A549 (cell line): ENCODE results near the gene SAMM50.

Experiments used
- CBX8 ChIP-seq: fragments of 200-600 bp; sonication (generic); IDR thresholded peaks from 2 replicates; pipeline ENCODE4 v1.6.1; 2016
- CTCF ChIP-seq: fragments of >200 bp; sonication (Bioruptor Twin); formaldehyde crosslinking; IDR thresholded peaks from 3 replicates; pipeline ENCODE4 v1.5.1; 2016
- MAFK ChIP-seq: fragments of 450-650 bp; IDR thresholded peaks from 2 replicates; pipeline ENCODE4 v1.6.1; 2014; ENCODE audit not compliant: partially characterized antibody
- MYC ChIP-seq: IDR thresholded peaks from 2 replicates; pipeline ENCODE4 v1.6.1; 2012; ENCODE audit warnings: mild to moderate bottlenecking, inconsistent platforms, low read length, improper control_type of control experiment, borderline replicate concordance
- POLR2A ChIP-seq: IDR thresholded peaks from 2 replicates; pipeline ENCODE4 v1.6.1; 2012; ENCODE audit warnings: mild to moderate bottlenecking, low read length
- RAD21 ChIP-seq, 2 experiments: fragments of >200 bp in 1 of 2; sonication (Bioruptor Twin) in 1 of 2; formaldehyde crosslinking in 1 of 2; IDR thresholded peaks in 1 of 2; conservative IDR thresholded peaks in 1 of 2; 2 replicates in 1 of 2; 3 replicates in 1 of 2; pipeline ENCODE4 v1.6.1; 2012 to 2018; ENCODE audit warnings: inconsistent platforms in 1 of 2
- SMC3 ChIP-seq: fragments of >200 bp; sonication (Bioruptor Twin); formaldehyde crosslinking; IDR thresholded peaks from 3 replicates; pipeline ENCODE4 v1.6.1; 2018; ENCODE audit warnings: inconsistent platforms

- TF ChIP-seq CTCF (no peak), MAFK (no peak), RAD21 (conservative IDR thresholded peaks at IDR 0.05 in 1 of 2, IDR thresholded peaks at IDR 0.05 in 1 of 2) (no peak), POLR2A (no peak), MYC (no peak), SMC3 (no peak), CBX8 (no peak)
Measured at GRCh38 chr22:43988116-43988820, 33.0 kb downstream of the SAMM50 start.
